Lower leg skin (tissue), 4 donors: Measurements from ENCODE around the gene TMTC1. TPM values are rescaled to one million over a fixed set of nuclear protein-coding genes. Genes with fewer than 3 reads are reported as not detected.

ENCODE experiments used
- DNase-seq, 2 donors: peaks; one replicate each; pipeline ENCODE4 v3.0.0-alpha.2; 2019; ENCODE audit warnings: low spot score in 2 of 2
- H3K4me3 ChIP-seq: fragments of 200-600 bp; sonication (generic); 2 replicates; pipeline ENCODE4 v1.5.1; 2017; ENCODE audit warnings: mild to moderate bottlenecking, low read depth; ENCODE audit not compliant: poor library complexity, severe bottlenecking
- CTCF ChIP-seq, 3 donors: fragments of 450-650 bp; IDR thresholded peaks; one replicate each; pipeline ENCODE4 v1.5.1; 2016; ENCODE audit warnings: antibody characterized with exemption in 3 of 3, mild to moderate bottlenecking in 3 of 3, moderate library complexity in 2 of 3
- POLR2A ChIP-seq, 2 donors: fragments of 450-650 bp; IDR thresholded peaks; one replicate each; pipeline ENCODE4 v1.6.1; 2016 to 2017; ENCODE audit warnings: antibody characterized with exemption in 2 of 2, mild to moderate bottlenecking in 1 of 2, moderate library complexity in 1 of 2
- WGBS, 2 donors: methylation state at CpG; one replicate each; pipeline ENCODE4 v1.1.5; 2018; 5-methylcytosine and 5-hydroxymethylcytosine counted together
- intact Hi-C: fragments of 100-400 bp; cut with DNase I; formaldehyde crosslinking; loops from one replicate; pipeline ENCODE4 v1.15.0; 2023; ENCODE audit warnings: low total_unique reads
- total RNA-seq, 4 donors: library from RNA; depleted of rRNA; stranded (reverse); fragments of >200 nt; gene quantifications; one replicate each; pipeline ENCODE4 v1.1.0, GENCODE V29; 2016

The TMTC1 gene
- total RNA-seq, 4 donors from 2014 or later = 14.1 to 38.2 (median 18.5) TPM

DNA sequence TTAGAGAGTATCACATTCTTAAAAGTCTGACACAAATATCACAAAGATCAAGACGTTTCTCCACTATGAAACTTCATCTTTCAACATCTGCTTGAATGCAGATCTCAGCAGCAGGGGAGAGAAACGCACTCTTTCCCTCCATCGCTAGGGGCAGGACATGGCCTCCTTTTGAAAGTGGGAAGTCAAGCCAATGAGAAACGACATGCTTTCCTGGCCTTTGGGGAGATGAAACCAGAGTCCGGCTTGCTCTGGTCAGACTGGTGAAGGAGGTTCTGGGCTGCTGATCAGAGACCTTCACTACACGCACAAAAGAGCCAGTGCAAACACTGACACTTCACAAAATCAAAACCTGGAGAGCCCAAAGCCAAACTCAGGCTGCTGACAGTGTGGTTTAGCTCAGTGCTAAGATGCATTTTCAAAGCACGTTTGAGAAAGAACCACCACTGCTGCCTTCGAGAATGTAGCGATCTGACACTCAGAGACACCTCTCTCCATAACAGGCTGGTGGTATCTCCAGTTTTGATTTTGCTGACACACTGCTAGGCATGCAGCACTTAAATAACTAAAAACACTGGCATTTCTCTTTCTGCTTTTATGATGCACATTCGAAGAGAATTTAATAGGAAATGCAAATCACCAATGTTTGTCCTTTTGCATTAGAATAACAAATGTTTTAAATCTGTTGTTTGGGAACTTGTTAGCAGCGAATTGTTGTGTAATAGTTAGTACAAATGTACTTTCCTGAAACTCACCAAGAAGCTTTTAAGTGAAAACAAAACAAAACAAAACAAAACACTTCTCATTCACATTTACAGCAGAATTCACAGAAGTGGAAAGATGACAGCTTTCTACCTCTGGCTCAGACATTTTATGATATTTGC lies 192.4 kb downstream of the TMTC1 start:
- DNase-seq = no peak
- 50 to 54% methylated on average over 11 of the region's 11 CpGs for WGBS, 2 donors
- intact Hi-C loops = loop anchor here (5.0 kb wide), 1 partner anchor 64 kb away; no protein-coding TSS in a partner anchor
- TF ChIP-seq POLR2A (IDR thresholded peaks at IDR 0.05) (no peak), CTCF (IDR thresholded peaks at IDR 0.05) (no peak)
- H3K4me3 ChIP-seq = no peak overlapping the region

GRCh38 chr12:29589851-29590250 lies 193.9 kb downstream of the TMTC1 start:
- intact Hi-C loops = loop anchor here (5.0 kb wide), 1 partner anchor 63 kb away; no protein-coding TSS in a partner anchor
- no peak for DNase-seq
- WGBS, 2 donors = 62 to 67% methylated on average over 2 of the region's 2 CpGs

DNA sequence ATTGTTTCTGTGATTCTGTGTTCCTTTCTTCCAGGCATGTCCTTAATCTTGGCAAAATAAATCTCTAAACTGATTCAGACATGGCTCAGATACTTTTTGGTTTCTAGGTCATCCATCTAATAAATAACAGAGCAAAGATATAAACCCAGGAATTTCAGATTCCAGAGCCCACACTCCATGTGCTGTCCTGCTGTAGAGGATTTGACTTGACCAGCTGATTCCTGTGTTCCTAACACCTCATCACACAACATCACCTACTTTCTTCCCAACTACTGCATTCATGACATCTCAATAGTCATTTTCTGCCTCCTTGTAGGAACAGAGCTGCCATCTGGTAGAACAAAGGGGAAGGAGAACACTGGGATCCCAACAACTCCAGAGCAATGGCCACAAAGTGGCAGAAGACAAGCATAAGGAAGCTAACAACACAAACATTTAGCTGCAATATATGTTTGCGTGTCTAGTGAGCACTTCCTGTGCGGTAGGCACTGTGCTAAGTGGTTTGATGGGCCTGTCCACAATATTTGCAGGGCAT lies 194.4 kb downstream of the TMTC1 start:
- no peak overlapping the region for H3K4me3 ChIP-seq
- intact Hi-C loops = no loop called here
- 93 to 99% methylated on average over 2 of the region's 2 CpGs for WGBS, 2 donors
- no peak for DNase-seq
- TF ChIP-seq POLR2A (IDR thresholded peaks at IDR 0.05) (no peak), CTCF (IDR thresholded peaks at IDR 0.05) (no peak)

More at GRCh38 chr12:29589851-29590250, 193.9 kb downstream of the TMTC1 start:
- no peak overlapping the region for H3K4me3 ChIP-seq
- TF ChIP-seq CTCF (IDR thresholded peaks at IDR 0.05) = no peak
- no peak for TF ChIP-seq POLR2A (IDR thresholded peaks at IDR 0.05)

- H3K4me3 ChIP-seq = no peak overlapping the region
- no peak for DNase-seq
- intact Hi-C loops = no loop called here
- 53 to 59% methylated on average over 4 of the region's 4 CpGs for WGBS, 2 donors
- TF ChIP-seq CTCF (IDR thresholded peaks at IDR 0.05) (no peak), POLR2A (IDR thresholded peaks at IDR 0.05) (no peak)
These were observed 201.0 kb downstream of the TMTC1 start for GRCh38 chr12:29582677-29583272.

GRCh38 chr12:29582146-29582545 lies 201.6 kb downstream of the TMTC1 start:
- DNase-seq = no peak
- intact Hi-C loops = no loop called here
- TF ChIP-seq POLR2A (IDR thresholded peaks at IDR 0.05) (no peak), CTCF (IDR thresholded peaks at IDR 0.05) (no peak)
- H3K4me3 ChIP-seq = no peak overlapping the region
